T47D (cell line): ENCODE measurements around the gene DDX23.

ENCODE experiments used
- DNase-seq, 2 experiments: peaks; one replicate each; pipeline versions ENCODE4 v3.0.0 to v3.0.0-alpha.2; 2011 to 2012; ENCODE audit warnings: low read depth in 1 of 2, low spot score in 1 of 2
- JUND ChIP-seq: IDR thresholded peaks from 2 replicates; pipeline ENCODE4 v1.6.1; 2012; ENCODE audit warnings: low read depth
- in situ Hi-C: cut with HindIII; loops from 2 replicates; pipeline ENCODE4 v1.10.0; 2016; ENCODE audit warnings: low sequenced_read_pairs, low pct_unique_long_range_greater_than_20kb

The DDX23 gene

DNA sequence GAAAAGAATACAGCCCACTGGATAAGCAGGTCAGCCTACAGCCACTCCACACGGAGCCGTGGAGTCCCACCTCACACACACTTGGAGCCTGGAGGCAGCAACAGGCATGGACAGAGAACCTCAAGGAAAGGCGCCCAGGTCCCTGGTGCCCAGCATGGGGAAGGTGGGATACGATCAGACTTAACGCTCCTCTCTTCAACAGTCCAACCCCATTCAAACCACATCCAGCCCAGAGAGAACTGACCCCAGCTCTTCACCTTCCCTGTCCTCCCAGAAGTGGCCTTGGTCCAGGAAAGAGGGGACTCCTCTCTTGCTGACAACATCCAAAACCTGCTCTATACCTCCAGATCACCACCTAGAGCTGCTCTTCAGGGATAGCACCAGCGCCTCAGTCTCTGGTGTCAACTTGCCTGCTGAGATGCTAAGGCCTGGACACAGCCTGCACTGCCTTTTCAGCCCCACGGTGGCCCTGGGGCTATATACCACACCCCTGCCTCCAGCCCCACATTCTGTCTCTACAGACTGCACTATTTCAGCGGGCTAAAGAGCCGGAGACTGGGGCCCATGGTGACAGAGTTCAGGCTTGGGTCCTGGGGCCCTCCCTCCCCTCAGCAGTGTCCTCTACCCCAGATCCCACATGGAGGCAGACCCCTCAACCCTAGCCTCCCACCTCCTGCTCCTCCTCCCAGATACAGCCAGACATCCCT is 70.1 kb downstream of the DDX23 start:
- in situ Hi-C loops, result no loop called here
- peak in 1 of 2 experiments; percentile 36 for DNase-seq
- no peak for TF ChIP-seq JUND

DNA sequence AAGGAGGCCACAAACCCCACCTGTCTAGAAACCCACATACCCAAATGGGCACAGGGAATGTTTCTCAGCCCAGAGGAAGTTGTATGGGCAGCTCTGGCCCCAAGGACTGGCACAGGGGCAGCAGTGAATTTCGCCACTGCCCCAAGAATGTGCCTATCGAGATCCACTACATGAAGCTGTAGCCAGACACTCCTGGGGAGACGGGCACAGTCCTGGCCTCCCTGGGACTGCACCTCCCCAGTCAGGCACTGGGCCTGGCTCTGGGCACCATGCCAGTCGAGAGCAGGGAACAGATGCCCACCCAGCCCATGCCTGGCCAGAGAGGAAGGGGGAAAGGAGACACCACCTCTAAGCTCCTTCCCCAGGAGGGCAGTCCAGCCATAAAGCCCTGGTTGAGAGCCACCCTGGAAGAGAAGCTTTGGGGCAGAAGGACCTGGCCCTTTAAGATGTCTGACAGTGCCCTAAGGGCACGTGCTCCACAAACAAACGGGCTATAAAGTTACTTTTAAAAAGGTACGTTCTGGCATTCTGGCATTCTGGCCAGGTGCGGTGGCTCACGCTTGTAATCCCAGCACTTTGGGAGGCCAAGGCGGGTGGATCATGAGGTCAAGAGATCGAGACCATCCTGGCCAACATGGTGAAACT is 71.5 kb downstream of the DDX23 start:
- DNase-seq, result peak in 1 of 2 experiments; percentile 74
- in situ Hi-C loops, result no loop called here

GRCh38 chr12:48779869-48780268 is 72.1 kb downstream of the DDX23 start:
- no peak for DNase-seq
- TF ChIP-seq JUND, result no peak
- in situ Hi-C loops, result no loop called here

More for the DNA sequence above, 71.5 kb downstream of the DDX23 start:
- no peak for TF ChIP-seq JUND
